GM04504 (cell line): ENCODE data around the gene ZBTB39.
"Not testable (repeated sequence)": the region's sequence is repeated elsewhere in the genome, so short reads cannot be mapped to it uniquely, and the experiment has no call there.

Experiments
- DNase-seq: peaks from one replicate; pipeline ENCODE4 v3.0.0-alpha.2; 2012; ENCODE audit warnings: low read depth

Gene ZBTB39

GRCh38 chr12:57031138-57031725 lies 24.9 kb upstream of the ZBTB39 start:
- DNase-seq: no peak

- DNase-seq: no peak
These were observed 23.1 kb upstream of the ZBTB39 start for GRCh38 chr12:57029457-57029856.

GRCh38 chr12:57027805-57028153 lies 21.4 kb upstream of the ZBTB39 start:
- DNase-seq: no peak

- no peak for DNase-seq
These were observed 20.9 kb upstream of the ZBTB39 start for GRCh38 chr12:57027011-57027804.

- no peak for DNase-seq
These were observed 18.9 kb upstream of the ZBTB39 start for GRCh38 chr12:57025196-57025595.

- DNase-seq: not testable (repeated sequence)
These were observed 16.0 kb upstream of the ZBTB39 start for GRCh38 chr12:57022324-57022723.

GRCh38 chr12:57019983-57020719 lies 13.8 kb upstream of the ZBTB39 start:
- no peak for DNase-seq

GRCh38 chr12:57018906-57019305 lies 12.6 kb upstream of the ZBTB39 start:
- no peak for DNase-seq

- DNase-seq: not testable (repeated sequence)
These were observed 12.0 kb upstream of the ZBTB39 start for GRCh38 chr12:57018353-57018752.

GRCh38 chr12:57016348-57016747 lies 10.0 kb upstream of the ZBTB39 start, which contains the start of gene TAC3:
Gene TAC3, minus strand, starts transcription at chr12:57016529. Its CDS starts 732 bp downstream, at chr12:57015797.
- DNase-seq: no peak

- DNase-seq: no peak
These were observed 6.5 kb upstream of the ZBTB39 start for GRCh38 chr12:57012600-57013465.

- no peak for DNase-seq
These were observed 5.4 kb upstream of the ZBTB39 start for GRCh38 chr12:57011438-57012424.

- no peak for DNase-seq
These were observed 4.4 kb upstream of the ZBTB39 start for GRCh38 chr12:57010627-57011247.

- no peak for DNase-seq
These were observed 3.7 kb upstream of the ZBTB39 start for GRCh38 chr12:57009949-57010626.

GRCh38 chr12:57008178-57008577 lies 1.8 kb upstream of the ZBTB39 start:
- peak; percentile 48 for DNase-seq

GRCh38 chr12:57006809-57007475 lies 596 bp upstream of the ZBTB39 start:
- no peak for DNase-seq

- DNase-seq: no peak
These were observed 1.7 kb downstream of the ZBTB39 start for GRCh38 chr12:57004651-57005050.

GRCh38 chr12:57003395-57003794 lies 3.0 kb downstream of the ZBTB39 start:
- no peak for DNase-seq

- DNase-seq: no peak
These were observed 4.9 kb downstream of the ZBTB39 start for GRCh38 chr12:57001448-57001906.
